Stimulated activated CD8-positive, alpha-beta memory T cell treated with anti-CD3 and anti-CD28 coated beads, Interleukin-7, amount 100 ng/mL, for 48 hours (primary cell): Measurements from ENCODE around the gene FKBP15.
"Not testable (repeated sequence)": the region's sequence is repeated elsewhere in the genome, so short reads cannot be mapped to it uniquely, and the experiment has no call there.

Experiments
- DNase-seq, 2 donors: peaks; one replicate each; pipeline ENCODE4 v3.0.0-alpha.2; 2020; ENCODE audit warnings: low read depth in 1 of 2; ENCODE audit errors: extremely low read depth in 1 of 2

The FKBP15 gene, protein sequence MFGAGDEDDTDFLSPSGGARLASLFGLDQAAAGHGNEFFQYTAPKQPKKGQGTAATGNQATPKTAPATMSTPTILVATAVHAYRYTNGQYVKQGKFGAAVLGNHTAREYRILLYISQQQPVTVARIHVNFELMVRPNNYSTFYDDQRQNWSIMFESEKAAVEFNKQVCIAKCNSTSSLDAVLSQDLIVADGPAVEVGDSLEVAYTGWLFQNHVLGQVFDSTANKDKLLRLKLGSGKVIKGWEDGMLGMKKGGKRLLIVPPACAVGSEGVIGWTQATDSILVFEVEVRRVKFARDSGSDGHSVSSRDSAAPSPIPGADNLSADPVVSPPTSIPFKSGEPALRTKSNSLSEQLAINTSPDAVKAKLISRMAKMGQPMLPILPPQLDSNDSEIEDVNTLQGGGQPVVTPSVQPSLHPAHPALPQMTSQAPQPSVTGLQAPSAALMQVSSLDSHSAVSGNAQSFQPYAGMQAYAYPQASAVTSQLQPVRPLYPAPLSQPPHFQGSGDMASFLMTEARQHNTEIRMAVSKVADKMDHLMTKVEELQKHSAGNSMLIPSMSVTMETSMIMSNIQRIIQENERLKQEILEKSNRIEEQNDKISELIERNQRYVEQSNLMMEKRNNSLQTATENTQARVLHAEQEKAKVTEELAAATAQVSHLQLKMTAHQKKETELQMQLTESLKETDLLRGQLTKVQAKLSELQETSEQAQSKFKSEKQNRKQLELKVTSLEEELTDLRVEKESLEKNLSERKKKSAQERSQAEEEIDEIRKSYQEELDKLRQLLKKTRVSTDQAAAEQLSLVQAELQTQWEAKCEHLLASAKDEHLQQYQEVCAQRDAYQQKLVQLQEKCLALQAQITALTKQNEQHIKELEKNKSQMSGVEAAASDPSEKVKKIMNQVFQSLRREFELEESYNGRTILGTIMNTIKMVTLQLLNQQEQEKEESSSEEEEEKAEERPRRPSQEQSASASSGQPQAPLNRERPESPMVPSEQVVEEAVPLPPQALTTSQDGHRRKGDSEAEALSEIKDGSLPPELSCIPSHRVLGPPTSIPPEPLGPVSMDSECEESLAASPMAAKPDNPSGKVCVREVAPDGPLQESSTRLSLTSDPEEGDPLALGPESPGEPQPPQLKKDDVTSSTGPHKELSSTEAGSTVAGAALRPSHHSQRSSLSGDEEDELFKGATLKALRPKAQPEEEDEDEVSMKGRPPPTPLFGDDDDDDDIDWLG

DNA sequence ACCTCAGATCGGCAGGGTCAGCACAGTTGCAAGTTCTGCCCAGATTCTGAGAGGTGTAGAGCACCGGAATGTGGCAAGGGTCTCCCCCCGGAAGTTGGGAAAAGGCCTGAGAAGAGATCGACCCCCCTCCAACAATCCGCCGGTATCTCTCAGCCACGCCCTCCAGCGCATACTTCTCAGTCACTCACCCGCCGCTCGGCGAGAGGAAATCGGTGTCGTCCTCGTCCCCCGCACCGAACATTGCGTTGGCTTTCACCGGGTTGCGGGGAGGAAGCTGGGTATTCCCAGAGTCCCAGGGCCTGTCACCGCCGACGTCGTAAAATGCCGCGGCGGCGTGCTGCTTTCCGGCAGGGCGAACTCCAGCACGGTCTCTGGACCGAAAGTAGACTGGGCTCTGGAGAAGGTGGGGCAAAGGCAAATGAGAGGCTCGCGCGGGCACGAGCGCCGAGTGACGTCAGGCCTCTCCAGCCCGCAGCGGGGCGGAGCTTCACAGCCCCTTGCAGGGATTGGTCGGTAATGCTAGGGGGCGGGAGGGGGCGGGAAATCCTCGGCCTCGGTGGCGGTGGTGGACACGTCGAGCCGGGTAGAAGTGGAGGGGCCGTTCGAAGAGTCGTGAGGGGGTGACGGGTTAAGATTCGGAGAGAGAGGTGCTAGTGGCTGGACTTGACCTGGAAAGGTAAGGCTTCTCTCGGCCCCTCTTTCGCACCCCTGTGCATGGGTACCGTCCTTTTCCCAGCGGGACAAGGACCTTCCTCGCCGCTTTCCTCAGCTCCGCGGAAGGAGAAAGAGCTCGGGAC is at the start of gene FKBP15, which contains the start of gene SLC31A1:
TSS of gene FKBP15 (minus strand) at position 275 of the 797 bp plus-strand sequence. CDS start at position 241, 34 bp downstream.
TSS of gene SLC31A1 (plus strand) at position 542 of the 797 bp plus-strand sequence. CDS start 34,605 bp downstream, outside the sequence.
- DNase-seq: peak; percentile 93 to 94

DNA sequence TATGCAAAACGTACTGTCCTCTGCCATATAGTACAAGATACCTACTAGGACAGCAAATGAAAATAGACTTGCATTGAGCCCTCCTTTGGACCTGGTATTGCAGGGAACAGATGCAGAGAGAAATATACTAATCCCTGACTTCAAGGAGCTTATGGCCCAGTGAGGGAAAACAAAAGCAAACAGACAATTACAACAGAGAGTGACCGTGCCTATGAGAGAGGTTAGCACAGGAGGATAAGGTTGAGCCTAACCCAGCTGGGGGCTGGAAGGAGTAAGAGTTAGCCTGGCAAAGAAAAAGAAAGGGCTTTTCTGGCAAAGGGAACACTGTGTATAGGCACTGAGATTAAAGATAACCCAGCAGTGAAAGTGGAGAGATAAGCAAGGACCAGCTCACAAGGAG is 48.8 kb upstream of the FKBP15 start:
- DNase-seq: no peak

DNA sequence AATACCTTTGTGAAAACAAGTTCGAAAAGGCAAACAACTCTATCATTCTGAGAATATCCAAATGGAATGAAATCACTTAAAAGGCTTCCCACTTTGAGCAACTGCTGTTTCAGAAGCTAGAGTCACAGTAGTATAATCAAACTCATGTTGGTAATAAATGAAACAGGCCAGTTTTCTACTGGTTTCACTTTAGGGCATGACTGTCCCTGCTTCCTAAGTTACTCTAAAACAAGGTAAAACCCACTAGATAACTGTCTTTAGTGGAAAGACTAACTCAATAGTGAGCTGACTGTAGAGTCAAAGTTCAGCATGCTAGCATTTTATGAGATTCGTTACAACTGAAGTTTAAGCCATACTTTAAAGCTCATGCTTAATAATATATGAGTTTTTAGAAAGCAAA is 48.3 kb upstream of the FKBP15 start:
- no peak for DNase-seq

DNA sequence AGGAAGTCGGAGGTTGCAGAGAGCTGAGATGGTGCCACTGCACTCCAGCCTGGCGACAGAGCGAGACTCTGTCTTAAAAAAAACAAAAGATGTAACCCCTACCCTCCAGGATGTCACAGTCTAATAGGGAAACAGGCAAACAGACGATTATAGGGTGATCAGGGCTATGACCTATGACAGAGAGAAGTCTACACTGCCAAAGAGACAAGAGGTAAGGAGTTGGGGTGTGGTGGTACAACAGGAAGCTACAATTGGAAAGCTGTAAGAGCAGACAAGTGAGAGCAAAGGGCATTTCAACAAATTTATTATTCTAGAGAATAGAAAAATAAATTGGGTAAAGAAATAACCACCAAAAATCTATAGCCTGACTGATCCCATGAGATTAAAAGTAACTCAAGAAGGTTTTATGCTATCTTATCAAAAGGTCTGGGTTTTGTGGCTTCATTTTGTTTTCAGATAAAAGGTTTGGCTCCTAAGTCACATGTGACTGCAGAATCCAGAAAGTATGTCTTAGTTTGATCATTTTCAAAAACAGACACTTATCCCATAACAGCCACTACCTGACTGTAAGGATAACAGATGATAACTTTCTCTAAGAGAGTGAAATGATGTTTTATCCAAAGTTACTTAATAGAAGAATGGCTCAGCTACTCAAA is 47.0 kb upstream of the FKBP15 start:
- DNase-seq: no peak

DNA sequence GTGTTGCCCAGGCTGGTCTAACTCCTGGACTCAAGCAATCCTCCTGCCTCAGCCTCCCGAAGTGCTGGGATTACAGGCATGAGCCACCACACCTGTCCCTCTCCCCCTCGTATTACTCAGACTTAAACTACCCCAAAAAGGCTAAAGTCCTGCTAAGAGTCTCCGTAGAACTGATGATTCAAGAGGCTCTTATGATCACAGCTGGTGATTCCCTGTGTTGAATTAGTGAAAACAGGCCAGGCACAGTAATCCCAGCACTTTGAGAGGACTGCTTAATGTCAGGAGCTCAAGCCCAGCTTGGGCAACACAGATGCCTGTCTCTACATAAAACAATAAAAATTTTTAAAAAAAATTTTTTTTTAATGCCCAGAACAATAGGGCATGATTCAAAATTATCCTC is 45.1 kb upstream of the FKBP15 start:
- no peak for DNase-seq

DNA sequence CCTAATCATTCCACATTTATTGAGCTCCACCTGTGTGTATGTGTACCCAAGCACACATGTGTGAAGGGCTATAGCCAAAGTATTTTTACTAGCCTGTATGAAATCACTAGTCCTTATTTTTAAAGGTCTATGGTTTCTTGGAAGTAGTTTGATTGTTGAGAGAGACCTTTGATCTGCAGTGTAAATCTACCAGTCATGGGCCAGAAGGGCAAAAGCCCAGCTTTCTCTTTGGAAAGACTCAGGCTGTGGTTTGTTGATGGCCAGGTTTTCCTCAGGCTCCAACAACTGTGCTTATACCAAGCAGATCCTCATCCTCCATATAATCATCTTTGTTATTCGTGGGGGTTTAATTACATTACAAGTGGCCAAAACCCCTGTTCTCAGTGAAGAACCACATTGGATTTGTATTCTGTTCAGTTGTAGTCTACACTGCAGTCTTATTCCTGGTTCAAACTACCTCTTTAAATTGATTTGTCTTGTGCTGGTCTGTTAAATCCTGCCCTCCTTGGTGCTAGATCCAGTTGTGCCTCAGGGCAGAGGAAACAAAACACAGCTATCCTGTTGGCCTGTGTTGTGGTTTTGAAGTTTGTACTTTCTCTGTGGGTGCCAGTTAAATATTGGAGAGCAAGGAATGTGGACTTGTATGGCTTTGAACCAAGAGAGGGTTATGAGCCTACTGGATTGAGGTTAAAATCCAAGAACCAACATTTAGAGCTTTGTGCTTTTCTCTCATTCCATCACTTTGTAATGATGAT is 41.0 kb upstream of the FKBP15 start:
- DNase-seq: no peak

DNA sequence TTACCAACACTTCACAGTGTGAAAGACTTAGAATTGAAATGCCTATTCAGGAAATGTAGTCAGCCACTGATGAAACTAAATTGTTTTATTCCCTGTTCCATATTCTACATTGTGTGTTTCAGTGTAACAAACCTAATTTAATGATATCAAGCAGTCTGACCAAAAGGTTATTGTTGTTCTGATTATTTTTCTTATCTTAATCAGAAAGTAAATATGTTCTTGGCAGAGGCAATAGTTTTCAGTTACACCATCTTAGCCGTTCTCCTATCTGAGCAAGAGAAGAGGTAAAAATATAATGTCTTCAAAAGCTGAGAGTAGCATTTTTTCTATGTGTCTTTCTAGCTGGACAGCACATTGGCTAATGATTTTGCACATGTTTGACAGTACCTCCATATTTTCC is 37.2 kb upstream of the FKBP15 start:
- no peak for DNase-seq

DNA sequence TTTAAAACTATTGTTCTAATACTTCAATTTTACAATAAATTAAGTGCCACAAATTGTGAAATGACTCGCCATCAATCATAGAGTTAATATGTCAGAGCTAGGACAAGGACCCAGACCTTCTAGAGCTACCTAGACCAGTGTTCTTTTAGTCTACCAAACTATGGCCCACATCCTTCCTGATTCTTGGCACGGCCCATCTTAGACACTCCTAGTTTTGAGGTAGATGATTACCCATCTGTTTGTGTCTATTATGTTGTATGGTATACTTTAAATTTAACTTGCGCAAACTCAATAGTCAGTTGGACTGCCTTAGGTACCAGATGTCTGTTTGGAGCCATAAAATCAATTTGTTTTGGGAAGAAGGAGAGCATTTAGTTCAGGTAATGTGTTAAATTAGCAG is 36.8 kb upstream of the FKBP15 start:
- no peak for DNase-seq

DNA sequence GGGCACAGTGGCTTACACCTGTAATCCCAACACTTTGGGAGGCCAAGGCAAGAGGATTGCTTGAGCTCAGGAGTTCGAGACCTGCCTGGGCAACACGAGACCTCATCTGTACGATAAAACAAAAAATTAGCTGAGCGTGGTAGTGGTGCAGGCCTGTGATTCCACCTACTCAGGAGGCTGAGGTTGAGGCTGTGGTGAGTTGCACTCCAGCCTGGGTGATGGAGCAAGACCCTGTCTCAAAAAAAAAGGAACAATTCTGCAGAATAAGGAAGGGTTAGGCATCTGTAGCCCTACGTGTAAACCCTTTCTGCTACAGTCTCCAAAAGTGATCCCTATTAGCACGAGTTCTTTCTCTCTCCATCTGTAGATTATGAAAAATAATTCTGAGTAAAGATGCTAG is 34.4 kb upstream of the FKBP15 start:
- DNase-seq: no peak

DNA sequence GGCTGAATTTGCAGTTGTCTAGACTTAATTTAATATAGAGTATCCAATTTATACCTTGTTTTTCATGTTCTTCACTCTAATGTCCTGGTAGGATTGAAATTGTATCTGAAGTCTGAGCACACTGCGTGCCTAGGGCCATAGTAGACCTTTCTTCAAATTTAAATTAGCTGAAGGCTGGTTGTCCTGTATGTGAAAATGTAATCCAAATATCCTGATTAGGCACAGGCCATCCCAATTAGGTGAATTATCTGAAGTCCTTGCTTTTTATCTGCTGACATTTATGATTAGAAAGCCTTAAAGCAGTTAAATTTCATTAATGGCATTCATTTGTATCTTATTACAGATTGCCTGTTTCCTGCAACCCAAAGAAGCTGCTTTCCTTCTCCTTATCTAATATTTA is 33.9 kb upstream of the FKBP15 start:
- DNase-seq: no peak

DNA sequence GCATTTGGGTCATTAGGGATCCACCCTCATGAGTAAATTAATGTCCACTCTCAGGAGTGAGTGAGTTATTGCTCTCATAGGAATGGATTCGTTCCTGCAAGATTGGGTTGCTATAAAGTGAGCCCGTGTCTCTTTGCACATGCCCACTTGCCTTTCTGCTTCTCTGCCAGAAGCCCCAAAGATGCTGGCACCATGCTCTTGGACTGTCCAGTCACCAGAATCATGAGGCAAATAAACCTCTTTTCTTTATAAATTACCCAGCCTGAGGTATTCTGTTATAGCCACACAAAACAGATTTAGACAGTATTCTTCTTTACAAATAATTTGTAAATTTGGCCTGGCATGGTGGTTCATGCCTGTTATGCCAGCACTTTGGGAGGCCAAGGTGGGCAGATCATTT is 29.7 kb upstream of the FKBP15 start:
- DNase-seq: no peak

DNA sequence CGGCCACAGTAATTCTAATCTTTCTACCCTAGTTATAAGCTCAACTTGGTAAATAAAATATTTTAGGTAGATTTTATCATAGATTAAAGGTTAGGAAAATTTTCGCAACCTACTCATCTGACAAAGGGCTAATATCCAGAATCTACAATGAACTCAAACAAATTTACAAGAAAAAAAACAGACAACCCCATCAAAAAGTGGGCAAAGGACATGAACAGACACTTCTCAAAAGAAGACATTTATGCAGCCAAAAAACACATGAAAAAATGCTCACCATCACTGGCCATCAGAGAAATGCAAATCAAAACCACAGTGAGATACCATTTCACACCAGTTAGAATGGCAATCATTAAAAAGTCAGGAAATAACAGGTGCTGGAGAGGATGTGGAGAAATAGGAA is 28.6 kb upstream of the FKBP15 start:
- DNase-seq: not testable (repeated sequence)

DNA sequence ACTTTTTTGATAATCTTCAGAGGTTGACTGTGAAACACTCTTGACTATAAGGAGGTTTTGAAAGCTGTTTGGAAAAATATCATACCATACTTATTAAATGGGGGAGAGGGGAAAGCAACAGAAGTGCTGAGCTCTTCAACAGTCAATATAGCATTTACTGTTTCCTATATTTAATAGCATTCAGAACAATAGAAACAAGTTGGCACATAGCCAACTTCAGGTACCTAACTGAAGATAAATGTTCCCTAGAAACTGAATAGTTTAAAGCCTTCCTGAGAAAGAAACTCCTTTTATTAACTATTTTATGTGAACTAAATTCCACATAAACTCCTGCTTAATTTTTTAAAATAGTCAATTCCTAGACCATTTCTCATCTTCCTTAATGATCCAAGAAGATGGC is 26.6 kb upstream of the FKBP15 start:
- no peak for DNase-seq

DNA sequence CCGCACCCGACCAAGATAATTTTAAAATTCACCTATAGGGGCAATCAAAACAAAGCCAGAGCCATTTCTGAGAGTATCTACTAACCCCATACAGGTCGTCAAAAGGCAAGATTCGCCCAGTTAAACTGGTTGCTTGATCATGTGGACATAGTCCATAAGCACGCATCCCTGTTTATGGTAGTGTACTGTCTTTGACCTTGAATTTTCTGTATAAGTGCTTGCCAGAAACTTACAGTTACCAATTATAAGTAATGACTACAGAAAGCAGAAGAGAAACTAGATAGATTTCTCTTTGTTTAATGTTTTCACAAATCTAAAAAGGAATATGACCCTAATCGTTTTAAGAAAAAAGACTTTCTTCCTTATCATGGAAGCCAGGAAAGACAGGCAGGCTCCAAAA is 25.9 kb upstream of the FKBP15 start:
- no peak for DNase-seq

DNA sequence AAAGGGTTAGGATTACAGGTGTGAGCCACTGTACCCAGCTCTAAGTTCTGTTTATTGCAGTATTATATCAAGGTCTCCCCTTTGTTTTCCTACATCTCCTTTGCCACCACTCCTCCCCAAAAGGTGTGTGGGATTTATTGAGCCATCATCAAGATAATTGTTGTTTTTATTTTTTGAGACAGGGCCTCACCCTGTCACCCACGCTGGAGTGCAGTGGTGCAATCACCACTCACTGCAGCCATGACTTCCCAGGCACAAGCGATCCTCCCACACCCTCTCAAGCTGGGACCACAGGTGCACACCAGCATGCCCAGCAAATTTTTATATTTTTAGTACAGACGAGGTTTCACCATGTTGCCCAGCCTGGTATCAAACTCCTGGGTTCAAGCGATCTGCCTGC is 24.8 kb upstream of the FKBP15 start:
- no peak for DNase-seq

DNA sequence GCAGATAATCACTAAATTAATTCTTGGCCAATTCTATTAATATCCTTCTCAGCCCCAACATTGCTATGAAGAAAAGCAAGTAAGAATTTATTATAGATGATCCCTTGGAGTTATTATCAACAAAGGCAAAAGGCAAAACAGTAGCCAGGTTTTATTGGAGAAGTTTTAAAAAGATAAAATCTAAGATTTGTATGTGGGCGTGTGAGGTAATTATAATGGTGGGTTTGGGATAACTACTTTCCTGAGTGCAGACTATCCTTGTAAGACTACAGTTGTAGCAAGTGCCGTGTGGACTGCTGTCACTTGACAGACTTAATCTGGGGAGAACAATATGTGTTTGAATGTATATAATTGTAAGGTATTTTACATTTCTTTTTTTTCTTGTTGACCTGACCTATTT is 23.5 kb upstream of the FKBP15 start:
- no peak for DNase-seq

DNA sequence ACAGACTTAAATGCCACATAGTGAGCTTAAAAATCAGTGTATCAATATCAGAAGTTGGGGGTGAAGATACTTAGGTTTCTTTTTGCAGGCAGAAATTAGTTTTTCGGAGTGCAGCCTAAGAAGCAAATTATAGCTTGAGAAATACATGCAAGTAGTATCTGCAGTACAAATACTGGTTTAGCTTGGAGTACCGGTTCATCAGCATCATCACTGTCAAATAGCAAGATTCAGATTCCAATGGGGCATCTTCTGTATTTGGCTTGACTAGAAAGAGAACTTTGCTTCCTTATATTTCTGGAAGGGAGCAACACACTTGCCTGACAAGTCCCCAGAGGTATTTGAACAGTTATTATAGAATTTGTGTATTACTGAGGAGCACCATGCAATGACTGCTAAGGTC is 20.1 kb upstream of the FKBP15 start:
- DNase-seq: no peak

DNA sequence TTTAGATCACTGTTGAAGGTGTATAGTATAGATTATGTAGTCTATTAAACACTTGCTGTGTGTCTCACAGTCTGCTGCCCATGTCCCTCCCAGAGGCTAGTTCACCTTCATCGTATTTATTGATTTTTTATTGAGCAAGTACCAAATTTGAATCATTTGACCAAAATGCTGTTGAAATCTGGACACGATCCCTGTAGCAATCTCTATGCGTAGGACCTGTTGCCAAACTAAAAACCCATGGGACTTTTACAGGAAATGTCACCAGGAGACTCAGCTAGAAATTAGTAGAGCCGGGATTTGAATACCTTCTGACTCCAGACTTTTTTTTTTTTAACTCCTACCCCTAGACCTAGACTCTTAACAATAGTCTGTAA is 17.8 kb upstream of the FKBP15 start:
- no peak for DNase-seq

DNA sequence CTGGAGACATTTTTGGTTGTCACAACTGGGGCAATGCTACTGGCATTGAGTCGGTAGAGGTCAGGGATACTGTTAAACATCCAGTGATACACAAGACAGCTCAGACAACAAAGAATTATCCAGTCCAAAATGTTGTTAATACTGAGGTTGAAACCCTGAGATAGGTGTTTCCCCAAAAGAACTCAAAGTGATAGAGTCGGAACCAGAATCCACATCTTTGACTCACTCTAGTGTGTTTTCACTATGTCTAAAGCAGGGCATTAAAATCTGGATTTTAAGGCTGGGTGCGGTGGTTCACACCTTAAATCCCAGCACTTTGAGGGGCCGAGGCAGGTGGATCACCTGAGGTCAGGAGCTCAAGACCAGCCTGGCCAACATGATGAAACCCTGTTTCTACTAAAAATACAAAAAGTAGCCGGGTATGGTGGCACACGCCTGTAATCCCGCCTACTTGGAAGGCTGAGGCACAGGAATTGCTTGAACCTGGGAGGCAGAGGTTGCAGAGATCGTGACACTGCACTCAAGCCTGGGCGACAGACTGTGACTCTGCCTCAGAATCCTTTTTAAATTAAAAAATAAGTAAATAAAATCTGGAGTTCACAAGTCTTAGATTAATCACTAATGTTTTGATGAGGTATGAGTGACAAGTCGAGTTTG is 17.3 kb upstream of the FKBP15 start:
- no peak for DNase-seq
